ENCODE results near the gene TGIF2.
A peak's percentile ranks its signal among the peaks of the same experiment; 100 is the strongest.
"Not testable (repeated sequence)": the region's sequence is repeated elsewhere in the genome, so short reads cannot be mapped to it uniquely, and the experiment has no call there.

The TGIF2 gene

DNA sequence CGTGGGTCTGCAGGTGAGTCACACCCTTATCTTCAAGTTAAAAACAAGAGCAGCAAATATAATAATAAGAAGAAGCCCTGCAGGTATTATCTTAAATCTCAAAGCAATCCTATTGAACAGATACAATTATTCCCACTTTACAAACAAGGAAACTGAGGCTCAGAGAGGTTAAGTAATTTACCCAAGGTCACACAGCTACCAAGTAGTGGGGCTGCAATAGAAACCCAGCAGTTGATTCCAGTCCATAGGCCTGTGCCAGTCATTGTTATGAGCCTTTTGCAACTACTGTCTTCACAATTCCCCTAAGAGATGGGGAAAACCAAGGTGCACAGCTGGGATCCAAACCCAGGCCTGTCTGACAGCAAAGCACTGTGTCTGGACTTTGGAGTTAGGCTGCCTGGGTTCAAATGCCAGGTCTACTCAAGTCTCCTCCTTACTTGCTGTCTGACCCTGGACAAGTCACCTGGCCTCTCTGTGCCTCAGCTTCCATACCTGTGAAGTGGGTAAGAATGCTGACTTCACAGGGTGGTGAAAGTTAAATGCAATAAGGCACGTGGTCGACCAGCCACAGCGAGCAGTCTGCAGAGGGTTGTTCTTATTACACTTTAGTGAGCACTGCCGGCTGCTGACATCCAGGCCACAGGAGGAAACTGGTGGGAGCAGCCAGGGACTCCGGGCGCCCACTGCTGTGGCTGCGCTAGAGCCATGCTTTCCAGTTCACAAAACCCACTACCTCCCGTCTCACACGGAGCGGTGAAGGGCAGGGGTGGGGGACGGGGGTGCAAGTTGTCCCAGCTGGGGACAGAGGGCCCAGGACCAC is 26.0 kb upstream of the TGIF2 start:
- no peak for DNase-seq (ENCODE audit: low read depth)

DNA sequence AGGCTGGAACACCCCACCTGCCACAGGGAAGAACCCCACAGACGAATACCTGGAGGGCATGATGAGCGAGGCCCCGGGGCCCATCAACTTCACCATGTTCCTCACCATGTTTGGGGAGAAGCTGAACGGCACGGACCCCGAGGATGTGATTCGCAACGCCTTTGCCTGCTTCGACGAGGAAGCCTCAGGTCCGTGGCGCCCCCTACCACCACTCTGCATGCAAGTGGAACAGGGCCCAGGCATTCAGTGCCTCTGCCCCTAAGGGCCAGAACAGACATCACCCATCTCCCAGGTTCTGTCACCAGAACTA is 25.4 kb upstream of the TGIF2 start:
- DNase-seq (ENCODE audit: low read depth), result no peak

DNA sequence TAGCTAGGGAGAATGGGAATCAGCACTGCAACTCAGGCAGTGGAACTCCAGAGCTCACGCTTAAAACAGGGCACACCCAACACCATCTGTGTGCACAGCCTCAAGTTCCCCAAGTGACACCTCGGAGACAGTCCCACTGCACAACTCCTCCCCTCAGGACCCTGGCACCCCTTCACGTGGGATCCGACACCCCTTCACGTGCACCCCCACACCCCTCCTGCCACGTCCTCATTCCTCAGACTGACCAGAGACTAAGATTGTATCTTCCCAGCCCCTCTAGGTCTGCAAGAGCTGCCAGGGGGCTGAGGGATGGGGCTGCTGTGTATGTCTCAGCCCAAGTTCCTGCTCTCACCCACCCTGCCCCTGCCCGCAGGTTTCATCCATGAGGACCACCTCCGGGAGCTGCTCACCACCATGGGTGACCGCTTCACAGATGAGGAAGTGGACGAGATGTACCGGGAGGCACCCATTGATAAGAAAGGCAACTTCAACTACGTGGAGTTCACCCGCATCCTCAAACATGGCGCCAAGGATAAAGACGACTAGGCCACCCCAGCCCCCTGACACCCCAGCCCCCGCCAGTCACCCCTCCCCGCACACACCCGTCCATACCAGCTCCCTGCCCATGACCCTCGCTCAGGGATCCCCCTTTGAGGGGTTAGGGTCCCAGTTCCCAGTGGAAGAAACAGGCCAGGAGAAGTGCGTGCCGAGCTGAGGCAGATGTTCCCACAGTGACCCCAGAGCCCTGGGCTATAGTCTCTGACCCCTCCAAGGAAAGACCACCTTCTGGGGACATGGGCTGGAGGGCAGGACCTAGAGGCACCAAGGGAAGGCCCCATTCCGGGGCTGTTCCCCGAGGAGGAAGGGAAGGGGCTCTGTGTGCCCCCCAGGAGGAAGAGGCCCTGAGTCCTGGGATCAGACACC is 24.4 kb upstream of the TGIF2 start:
- no peak for DNase-seq (ENCODE audit: low read depth)

DNA sequence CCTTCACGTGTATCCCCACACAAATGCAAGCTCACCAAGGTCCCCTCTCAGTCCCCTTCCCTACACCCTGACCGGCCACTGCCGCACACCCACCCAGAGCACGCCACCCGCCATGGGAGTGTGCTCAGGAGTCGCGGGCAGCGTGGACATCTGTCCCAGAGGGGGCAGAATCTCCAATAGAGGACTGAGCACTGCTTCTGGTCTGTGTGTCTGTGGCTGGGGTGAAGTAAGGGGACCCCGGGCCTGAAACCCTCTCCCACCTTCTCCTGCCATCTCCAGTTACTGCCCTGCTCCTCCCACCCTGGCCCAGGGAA is 23.8 kb upstream of the TGIF2 start:
- no peak for DNase-seq (ENCODE audit: low read depth)

DNA sequence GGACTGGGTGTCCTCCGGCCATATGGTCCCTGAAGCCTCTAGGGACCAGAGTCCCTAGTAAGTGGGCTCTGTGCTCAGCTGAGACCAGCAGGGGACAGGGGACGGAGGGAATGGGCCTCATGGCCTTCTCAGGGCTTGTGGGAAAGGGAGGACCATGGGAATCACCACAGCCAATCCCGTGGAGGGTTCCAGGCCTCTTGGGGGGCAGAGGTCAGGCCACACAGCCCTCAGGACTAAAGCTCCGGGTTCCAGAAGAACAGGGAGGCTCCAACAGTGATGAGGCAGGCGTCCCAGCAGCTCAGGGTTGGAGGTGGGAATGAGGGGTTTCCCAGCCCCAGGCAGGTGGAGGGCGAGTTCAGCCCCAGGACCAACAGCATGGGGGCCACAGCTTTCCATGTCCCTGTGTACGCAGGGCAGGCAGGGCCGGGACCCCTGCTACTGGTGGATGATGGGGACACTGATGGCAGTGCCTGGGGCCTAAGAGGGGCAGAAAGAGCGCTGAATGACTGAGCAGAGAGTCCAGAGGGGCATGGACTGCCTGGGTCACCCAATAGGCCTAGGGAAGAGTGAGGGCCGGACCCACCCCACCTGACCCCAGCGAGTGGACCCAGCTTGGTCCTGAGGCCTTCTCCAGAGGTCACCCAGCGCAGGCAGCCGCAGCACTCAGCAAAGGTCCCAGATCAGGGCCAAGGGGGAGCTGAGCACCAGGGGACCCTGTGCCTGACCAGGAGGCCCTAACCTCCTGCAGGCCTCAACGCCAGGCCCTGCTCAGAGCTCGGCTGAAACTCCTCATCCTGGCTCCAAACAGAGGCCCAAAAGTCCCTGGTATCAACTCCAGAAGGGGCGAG is 23.2 kb upstream of the TGIF2 start:
- DNase-seq (ENCODE audit: low read depth), result no peak

DNA sequence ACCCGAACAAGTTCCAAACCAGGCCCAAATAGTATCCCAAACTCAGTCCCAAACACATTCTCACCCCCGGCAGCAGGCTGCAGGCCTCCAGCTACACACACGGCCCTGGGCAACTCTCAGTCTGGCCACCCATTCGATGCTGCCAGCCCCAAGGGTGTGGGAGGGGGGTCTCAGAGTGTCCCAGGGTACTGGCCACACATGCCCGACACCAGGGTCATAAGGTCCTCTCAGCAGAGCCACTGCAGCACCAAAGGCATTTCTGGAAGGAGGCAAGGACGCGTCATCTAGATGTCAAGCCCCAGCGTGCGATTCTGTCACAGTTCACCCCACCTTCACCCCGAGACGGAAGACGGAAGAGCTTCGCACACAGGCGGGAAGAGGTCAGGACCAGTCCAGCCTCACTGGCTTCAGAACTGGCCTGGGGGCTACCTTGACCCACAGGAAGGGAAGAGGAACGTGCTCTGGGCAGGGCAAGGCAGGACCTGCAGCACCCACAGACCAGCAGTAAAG is 22.6 kb upstream of the TGIF2 start:
- DNase-seq (ENCODE audit: low read depth), result no peak

DNA sequence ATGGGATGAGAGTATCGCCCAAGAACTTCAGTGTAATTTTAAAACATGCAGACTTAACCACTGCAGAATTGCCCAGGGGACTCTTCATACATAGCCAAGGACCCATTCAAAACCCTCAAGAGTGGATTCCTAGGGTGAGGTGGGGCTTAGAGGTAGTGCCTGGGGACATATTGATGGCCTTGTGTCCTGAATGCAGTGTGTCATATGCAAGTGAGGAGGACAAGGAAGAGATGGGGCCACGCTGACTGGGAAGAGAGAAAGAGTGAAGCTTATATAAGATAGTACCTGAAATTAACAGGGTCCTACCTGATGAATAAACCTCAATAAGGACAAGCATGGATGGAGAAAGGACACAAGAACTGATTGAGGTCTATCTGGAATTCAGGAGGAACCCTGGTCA is 18.1 kb upstream of the TGIF2 start:
- DNase-seq (ENCODE audit: low read depth), result no peak

DNA sequence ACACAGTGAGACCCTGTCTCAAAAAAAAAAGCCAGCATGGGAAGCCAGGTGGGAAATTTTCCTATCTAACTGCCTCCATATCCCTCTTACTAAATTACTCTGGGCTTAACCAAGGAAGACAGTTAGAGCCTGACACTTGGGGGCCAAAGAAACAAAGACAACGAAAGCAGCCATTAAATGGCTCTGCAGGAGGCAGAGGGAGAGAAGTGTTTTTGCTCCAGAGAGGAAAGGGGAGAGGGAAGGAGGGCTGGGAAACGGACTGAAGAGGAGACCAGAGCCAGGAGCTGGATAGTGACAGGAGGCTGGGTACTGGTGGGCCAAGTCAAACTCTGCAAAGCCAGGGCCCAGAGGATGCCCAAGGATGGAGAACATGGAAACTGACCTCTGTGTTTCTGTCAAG is 10.7 kb upstream of the TGIF2 start:
- DNase-seq (ENCODE audit: low read depth), result no peak

DNA sequence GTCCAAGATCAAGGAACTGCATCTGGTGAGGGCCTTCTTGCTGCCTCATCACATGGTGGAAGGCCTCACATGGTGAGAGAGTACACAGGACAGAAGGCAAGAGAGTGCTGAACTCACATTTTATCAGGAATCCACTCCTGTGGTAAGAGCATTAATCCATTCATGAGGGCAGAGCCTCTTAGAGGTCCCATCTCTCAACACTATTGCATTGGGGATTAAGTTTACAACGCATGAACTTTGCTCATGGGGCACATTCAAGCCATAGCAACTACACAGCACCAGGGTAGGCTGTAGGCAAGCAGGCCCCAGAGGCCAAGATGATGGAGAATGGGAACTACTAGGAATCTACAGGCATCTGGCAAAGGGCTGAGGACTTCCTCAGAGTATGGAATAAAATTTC is 10.0 kb upstream of the TGIF2 start:
- no peak for DNase-seq (ENCODE audit: low read depth)

DNA sequence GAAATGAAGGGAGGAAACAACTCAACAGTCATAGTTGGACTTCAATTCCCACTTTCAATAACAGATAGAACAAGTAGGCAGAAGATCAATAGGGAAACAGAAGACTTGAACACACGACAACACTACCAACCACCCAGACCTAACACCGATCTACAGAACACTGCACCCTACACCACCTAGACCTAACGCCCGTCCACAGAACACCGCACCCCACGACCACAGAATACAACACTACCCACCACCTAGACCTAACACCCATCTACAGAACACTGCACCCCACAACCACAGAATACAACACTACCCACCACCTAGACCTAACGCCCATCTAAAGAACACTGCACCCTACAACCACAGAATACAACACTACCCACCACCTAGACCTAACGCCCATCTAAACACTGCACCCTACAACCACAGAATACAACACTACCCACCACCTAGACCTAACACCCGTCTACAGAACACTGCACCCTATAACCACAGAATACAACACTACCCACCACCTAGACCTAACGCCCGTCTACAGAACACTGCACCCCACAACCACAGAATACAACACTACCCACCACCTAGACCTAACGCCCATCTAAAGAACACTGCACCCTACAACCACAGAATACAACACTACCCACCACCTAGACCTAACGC is 9.2 kb upstream of the TGIF2 start:
- DNase-seq (ENCODE audit: low read depth), result not testable (repeated sequence)

DNA sequence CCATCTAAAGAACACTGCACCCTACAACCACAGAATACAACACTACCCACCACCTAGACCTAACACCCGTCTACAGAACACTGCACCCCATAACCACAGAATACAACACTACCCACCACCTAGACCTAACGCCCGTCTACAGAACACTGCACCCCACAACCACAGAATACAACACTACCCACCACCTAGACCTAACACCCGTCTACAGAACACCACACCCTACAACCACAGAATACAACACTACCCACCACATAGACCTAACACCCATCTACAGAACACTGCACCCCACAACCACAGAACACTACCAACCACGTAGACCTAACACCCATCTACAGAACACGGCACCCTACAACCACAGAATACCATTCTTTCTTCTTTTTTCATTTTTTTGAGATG is 8.7 kb upstream of the TGIF2 start:
- not testable (repeated sequence) for DNase-seq (ENCODE audit: low read depth)

DNA sequence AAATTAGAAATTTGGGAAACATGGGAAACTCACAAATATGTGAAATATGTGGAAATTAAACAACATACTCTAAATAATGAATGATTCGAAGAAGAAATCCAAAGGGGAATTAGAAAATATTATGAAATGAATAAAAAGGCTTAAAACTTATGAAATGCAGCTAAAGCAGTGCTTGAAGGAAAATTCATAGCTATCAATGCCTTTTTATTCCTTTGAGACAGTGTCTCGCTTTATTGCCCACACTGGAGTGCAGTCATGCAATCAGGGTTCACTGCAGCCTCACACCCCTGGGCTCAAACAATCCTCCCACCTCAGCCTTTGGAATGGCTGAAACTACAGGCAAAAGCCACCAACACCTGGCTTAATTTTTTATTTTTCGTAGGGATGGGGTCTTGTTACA is 7.9 kb upstream of the TGIF2 start:
- no peak for DNase-seq (ENCODE audit: low read depth)

DNA sequence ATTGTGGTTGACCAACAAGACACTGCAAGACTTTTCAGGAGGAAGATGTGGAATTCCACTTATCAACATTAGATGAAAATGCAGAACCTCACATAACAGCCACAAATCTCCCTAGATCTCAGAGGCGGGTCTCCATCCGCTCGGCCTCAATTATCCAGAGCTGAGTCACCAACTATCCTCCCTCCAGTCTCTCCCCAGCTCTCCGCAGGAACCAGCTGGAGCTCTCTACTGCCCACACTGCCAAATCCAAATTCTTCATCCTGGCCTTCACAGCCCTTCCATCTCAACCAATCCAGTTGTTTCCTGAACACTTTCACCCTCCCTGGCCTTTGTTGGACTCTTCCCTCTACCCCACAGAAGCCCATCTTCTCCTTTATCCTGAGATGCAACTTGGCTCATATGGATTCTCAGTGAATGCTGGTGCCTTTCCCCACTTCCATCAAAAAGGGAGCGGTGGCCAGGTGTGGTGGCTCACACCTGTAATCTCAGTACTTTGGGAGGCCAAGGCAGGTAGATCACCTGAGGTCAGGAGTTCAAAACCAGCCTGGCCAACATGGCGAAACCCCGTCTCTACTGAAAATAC is 3.5 kb upstream of the TGIF2 start:
- DNase-seq (ENCODE audit: low read depth), result no peak

DNA sequence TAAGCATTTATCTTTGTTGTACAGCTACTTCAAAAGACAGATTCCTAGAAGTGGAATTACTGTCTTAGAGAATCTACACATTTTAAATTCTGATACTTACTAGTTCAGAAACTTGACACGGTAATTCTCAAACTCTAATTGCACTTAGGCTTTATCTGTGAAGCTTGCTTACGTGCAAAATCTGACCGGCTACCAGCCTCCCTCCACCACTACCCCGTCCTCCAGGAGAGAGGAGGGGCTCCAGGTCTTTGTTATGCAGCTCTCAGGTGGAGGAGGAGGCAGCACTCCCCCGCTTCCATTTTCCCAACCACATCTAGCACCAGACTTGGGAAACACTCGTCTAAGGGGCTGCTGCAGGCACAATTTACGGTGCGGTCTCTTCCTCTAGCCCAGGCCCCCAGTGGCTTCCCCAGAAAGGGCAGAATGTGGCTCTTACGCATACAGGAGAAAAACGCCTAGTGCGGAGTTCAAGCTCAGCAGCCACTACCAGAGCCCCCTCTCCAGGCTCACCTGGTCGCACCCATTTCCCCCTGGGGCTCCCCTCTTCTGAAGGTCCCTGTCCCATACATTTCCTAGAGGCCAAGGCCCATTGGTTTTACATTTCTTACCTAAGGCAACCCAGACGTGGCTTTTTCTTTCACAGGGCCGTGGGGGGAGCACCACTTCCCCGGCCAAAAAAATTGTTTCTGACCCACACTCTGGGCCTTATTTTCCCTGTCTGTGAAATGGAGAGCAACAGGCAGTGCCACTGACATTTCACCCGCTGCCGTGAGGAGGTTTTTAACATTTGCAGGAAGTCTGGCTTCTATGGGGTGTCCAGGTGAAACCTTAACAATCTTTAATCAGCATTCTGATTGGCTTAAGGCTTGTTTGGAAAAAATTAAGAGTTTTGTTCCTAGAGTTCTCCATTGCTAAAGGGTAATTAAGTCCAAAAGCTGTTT is 1.6 kb upstream of the TGIF2 start:
- no peak for DNase-seq (ENCODE audit: low read depth)

DNA sequence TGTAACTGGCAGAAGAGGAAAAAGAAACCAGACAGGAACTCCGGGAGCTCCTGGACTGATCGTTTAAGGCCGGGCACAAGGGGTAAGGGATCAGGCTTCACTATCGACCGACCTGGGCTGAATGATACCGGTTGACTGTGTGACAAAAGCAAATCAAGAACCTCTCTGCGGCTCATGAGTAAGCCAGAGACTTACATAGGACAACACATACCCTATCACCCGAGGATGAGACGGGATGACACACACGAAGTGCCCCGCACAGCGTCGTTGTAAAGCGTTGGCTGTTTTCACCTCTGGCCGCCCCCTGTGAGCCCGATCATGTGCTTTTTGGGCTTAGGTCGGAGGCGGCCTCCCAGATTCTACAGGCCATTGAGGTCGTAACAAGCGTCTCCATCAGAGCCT is 695 bp upstream of the TGIF2 start:
- DNase-seq (ENCODE audit: low read depth), result peak; percentile 48

DNA sequence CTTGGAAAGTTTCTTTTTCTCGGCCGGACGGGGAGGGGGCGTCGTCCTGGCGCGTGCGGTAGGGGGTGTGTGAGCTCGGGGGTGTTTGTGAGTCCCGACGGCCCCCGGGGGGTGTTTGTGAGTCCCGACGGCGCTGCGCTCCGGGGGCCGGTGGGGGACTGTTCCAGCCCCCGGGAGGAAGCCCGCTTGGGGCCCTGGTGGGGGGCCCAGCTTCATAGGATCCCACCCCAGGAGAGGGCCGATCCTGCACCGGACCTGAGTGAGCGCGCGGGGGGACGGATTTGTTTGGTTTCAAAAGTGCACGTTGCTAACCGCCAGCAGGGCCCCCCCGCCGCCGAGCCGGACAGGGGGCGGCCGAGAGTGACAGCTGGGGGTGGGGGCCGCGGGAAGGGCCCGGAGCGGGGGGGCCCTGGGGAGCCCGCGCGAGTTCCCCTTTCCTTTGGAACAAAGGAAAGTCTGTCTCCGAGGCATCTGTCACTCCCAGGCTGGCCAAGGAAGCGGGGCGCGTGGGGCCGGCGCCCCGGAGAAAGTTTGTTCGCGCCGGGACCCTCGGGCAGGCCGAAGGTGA is 485 bp downstream of the TGIF2 start:
- no peak for DNase-seq (ENCODE audit: low read depth)

DNA sequence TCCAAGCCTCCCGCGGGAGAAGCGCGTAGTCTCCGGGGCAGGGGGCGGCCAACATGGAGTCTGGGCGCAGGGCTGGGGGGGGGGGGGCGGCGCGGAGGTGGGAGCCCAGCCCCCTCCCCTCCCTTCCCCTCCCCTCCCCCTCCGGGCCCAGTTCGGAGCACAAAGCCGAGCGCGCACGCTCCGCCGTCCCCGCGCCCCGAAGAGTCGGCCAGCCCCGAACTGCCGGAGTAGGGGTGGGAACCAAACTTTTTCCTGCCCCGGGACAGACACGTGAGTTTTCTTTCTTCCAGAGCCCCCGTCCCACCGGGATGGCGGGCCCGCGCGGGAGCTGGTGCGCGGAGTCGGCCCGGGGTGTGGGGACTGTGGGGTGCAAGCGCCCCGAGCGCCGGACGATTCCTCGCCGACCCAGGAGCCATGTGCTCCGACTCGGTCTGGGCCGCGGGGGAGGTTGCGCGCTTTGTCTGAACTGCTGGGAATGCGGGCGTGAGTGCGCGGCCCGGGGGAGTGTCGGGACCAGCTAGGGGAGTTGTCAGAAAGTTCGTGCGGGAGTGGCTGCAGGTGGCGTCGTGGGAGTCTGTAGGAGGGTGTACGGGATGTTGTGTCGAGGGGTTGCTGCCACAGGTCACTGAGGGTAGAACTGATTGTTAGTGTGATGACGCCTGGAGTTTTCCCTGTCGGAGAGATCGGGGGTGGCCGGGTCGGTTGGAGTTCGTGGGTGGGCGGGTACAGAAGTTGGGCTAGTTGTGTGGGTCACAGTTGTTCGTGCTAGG is 1.2 kb downstream of the TGIF2 start:
- no peak for DNase-seq (ENCODE audit: low read depth)

DNA sequence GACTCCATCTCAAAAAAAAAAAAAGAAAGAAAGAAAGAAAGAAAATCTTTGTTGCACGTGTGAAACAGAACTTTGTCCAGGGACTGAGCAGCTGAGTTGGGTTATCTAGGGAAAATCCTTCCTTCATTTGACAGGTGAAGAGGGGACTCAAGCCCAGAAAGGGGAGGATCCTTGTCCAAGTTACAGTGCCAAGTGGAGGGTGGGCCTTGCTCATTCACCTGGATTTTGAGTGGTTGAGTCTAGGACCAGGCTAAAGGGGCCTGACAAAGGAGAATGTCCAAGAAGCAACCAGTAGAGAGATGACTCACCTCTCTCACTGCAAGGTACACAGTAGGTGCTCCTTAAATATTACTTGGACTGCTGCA is 2.7 kb downstream of the TGIF2 start:
- DNase-seq (ENCODE audit: low read depth), result no peak

DNA sequence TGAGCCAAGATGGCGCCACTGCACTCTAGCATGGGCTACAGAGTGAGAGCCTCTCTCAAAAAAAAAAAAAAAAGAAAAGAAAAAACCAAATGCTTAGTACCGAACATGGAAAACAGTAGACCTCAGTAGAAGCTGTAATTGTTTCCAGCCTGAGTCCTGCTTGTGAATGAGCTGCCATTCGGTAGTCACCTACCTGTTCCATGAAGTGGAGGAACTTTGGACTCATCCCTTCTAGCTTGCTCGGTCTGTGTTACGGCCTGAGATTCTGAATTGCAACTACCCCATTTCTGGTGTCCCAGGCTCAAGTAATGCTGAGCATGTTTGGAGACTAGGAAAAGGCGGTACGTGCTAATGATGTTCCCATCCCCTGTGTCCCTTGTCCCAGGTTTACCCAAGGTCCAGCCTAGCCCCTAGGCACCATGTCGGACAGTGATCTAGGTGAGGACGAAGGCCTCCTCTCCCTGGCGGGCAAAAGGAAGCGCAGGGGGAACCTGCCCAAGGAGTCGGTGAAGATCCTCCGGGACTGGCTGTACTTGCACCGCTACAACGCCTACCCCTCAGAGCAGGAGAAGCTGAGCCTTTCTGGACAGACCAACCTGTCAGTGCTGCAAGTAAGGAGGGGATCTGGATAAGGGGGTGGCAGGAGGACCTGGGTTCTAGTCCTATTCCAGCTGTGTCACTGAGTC is 5.1 kb downstream of the TGIF2 start:
- no peak for DNase-seq (ENCODE audit: low read depth)
